Mucosa of descending colon (tissue), 3 donors: ENCODE results near the gene ST6GALNAC4. TPM values are rescaled to one million over a fixed set of nuclear protein-coding genes. Genes with fewer than 3 reads are reported as not detected.

Experiments
- ATAC-seq: fragments of 200-7000 bp; cut with Tn5 transposase; one replicate; pipeline ENCODE4 v1.9.1; 2020; ENCODE audit warnings: mild to moderate bottlenecking, moderate library complexity
- DNase-seq, 3 donors: peaks; one replicate each; pipeline ENCODE4 v3.0.0-alpha.2; 2020
- H3K36me3 ChIP-seq: fragments of 200-600 bp; one replicate; pipeline ENCODE4 v1.8.0; 2021; ENCODE audit warnings: low read depth, mild to moderate bottlenecking
- H3K4me1 ChIP-seq: fragments of 200-600 bp; one replicate; pipeline ENCODE4 v1.8.0; 2021; ENCODE audit warnings: low read depth, mild to moderate bottlenecking
- H3K4me3 ChIP-seq: fragments of 200-600 bp; one replicate; pipeline ENCODE4 v1.8.0; 2021; ENCODE audit warnings: mild to moderate bottlenecking
- H3K9me3 ChIP-seq: fragments of 200-600 bp; one replicate; pipeline ENCODE4 v1.8.0; 2021; ENCODE audit warnings: mild to moderate bottlenecking
- CTCF ChIP-seq: fragments of 200-600 bp; IDR thresholded peaks from one replicate; pipeline ENCODE4 v1.8.0; 2022; ENCODE audit warnings: antibody characterized with exemption, mild to moderate bottlenecking
- intact Hi-C, 2 donors: fragments of 100-400 bp; cut with DNase I in 1 of 2; cut with micrococcal nuclease in 1 of 2; formaldehyde crosslinking; loops; one replicate each; pipeline versions ENCODE4 v1.11.0 to v1.11.1; 2022; cut with DNase I, micrococcal nuclease
- total RNA-seq, 3 donors: library from RNA; stranded (reverse); fragmentation: NEBNext Ultra II Directional in 2 of 3; extraction: Animal tissue kit (Norgen Biotek cat#: 25700) in 2 of 3; gene quantifications; one replicate each; pipeline versions ENCODE4 v1.2.1 to v1.2.4, GENCODE V29; 2021 to 2023
- donor health status: DM: no; HTN: no; CAD: no; lungs with moderate emphysema.
- donor health status: DM: no; HTN: no; CAD: no.
- donor health status: DM: no; HTN: yes; CAD: no.

Gene ST6GALNAC4
- total RNA-seq, 3 donors from 2014 or later, result 31.0 to 39.2 (median 37.2) TPM

GRCh38 chr9:127945338-127945737 lies 28.5 kb upstream of the ST6GALNAC4 start:
- ATAC-seq, result no peak

GRCh38 chr9:127944586-127945218 lies 27.9 kb upstream of the ST6GALNAC4 start:
- Histone ChIP-seq H3K9me3 (no peaks in the 10 kb centered on the region), H3K36me3 (peaks cover 5% of the 10 kb centered on the region), H3K4me1 (peaks cover 3% of the 10 kb centered on the region), H3K4me3 (no peak overlapping the region)
- ATAC-seq, result no peak
- peak in 1 of 3 donors; percentile 56 for DNase-seq
- intact Hi-C loops, result loop anchor here in 1 of 2 donors (5.0 to 10.0 kb wide), 2 partner anchors 93 to 170 kb away; no protein-coding TSS in a partner anchor
- TF ChIP-seq CTCF, result no peak

More at GRCh38 chr9:127945338-127945737, 28.5 kb upstream of the ST6GALNAC4 start:
- H3K4me1 ChIP-seq, result peaks cover 3% of the 10 kb centered on the region
- intact Hi-C loops, result loop anchor here in 1 of 2 donors (10.0 kb wide), 1 partner anchor 169 kb away; no protein-coding TSS in a partner anchor
- peaks cover 5% of the 10 kb centered on the region for H3K36me3 ChIP-seq
- TF ChIP-seq CTCF, result no peak
- H3K4me3 ChIP-seq, result no peak overlapping the region
- DNase-seq, result no peak
- no peaks in the 10 kb centered on the region for H3K9me3 ChIP-seq

GRCh38 chr9:127943731-127944144 lies 26.9 kb upstream of the ST6GALNAC4 start:
- Histone ChIP-seq H3K36me3 (peaks cover 5% of the 10 kb centered on the region), H3K9me3 (no peaks in the 10 kb centered on the region), H3K4me1 (peaks cover 3% of the 10 kb centered on the region), H3K4me3 (no peak overlapping the region)
- TF ChIP-seq CTCF, result peak; percentile 92
- ATAC-seq, result peak; percentile 85
- DNase-seq, result peak; percentile 89 to 91 (median 89)
- intact Hi-C loops, result loop anchor here (2.0 to 10.0 kb wide), 3 partner anchors 91 to 171 kb away; no protein-coding TSS in a partner anchor

GRCh38 chr9:127943011-127943662 lies 26.3 kb upstream of the ST6GALNAC4 start:
- H3K9me3 ChIP-seq, result no peaks in the 10 kb centered on the region
- H3K4me1 ChIP-seq, result peaks cover 5% of the 10 kb centered on the region
- ATAC-seq, result no peak
- no peak overlapping the region for H3K4me3 ChIP-seq
- TF ChIP-seq CTCF, result no peak
- peaks cover 5% of the 10 kb centered on the region for H3K36me3 ChIP-seq
- intact Hi-C loops, result loop anchor here (2.0 to 10.0 kb wide), 3 partner anchors 92 to 172 kb away; no protein-coding TSS in a partner anchor
- DNase-seq, result peak in 1 of 3 donors; percentile 53

- peaks cover 9% of the 10 kb centered on the region for H3K4me1 ChIP-seq
- DNase-seq, result peak; percentile 53 to 76 (median 70)
Measured at GRCh38 chr9:127942216-127943010, 25.6 kb upstream of the ST6GALNAC4 start.

More at GRCh38 chr9:127942216-127943010, 25.6 kb upstream of the ST6GALNAC4 start:
- intact Hi-C loops, result loop anchor here (2.0 to 10.0 kb wide), 3 partner anchors 92 to 172 kb away; no protein-coding TSS in a partner anchor
- peaks cover 5% of the 10 kb centered on the region for H3K36me3 ChIP-seq
- no peaks in the 10 kb centered on the region for H3K9me3 ChIP-seq
- ATAC-seq, result peak; percentile 49
- H3K4me3 ChIP-seq, result no peak overlapping the region
- TF ChIP-seq CTCF, result peak; percentile 73
